NCI-H69 (cell line): ENCODE data around the gene BCKDHA.

Experiments used
- DNase-seq: peaks from one replicate; lab custom pipeline; 2025; lab: John Stamatoyannopoulos, UW

Gene BCKDHA

GRCh38 chr19:41397086-41398049, at the start of gene BCKDHA, which contains the start of gene EXOSC5:
Gene BCKDHA (plus strand): TSS chr19:41397818. CDS start chr19:41397828, 10 bp downstream.
Gene EXOSC5 (minus strand): TSS chr19:41397359. CDS start chr19:41397328, 31 bp downstream.
- DNase-seq, result peak; percentile 100

GRCh38 chr19:41350735-41351338, 46.8 kb upstream of the BCKDHA start:
- DNase-seq, result no peak

GRCh38 chr19:41351339-41352245, 46.0 kb upstream of the BCKDHA start:
- peak; percentile 74 for DNase-seq

- DNase-seq, result no peak
Measured at GRCh38 chr19:41352279-41352608, 45.4 kb upstream of the BCKDHA start.

GRCh38 chr19:41352609-41353465, 44.8 kb upstream of the BCKDHA start:
- peak; percentile 78 for DNase-seq

GRCh38 chr19:41353466-41354342, 43.9 kb upstream of the BCKDHA start, which contains the start of gene TGFB1:
Gene TGFB1 (minus strand): TSS chr19:41353922. CDS start chr19:41353044, 878 bp downstream.
- peak; percentile 78 for DNase-seq

- no peak for DNase-seq
Measured at GRCh38 chr19:41354343-41354953, 43.2 kb upstream of the BCKDHA start.

GRCh38 chr19:41355035-41355434, 42.6 kb upstream of the BCKDHA start:
- DNase-seq, result no peak

- DNase-seq, result no peak
Measured at GRCh38 chr19:41355802-41356201, 41.8 kb upstream of the BCKDHA start.

GRCh38 chr19:41356984-41357739, 40.5 kb upstream of the BCKDHA start:
- no peak for DNase-seq

GRCh38 chr19:41357746-41358145, 39.9 kb upstream of the BCKDHA start:
- no peak for DNase-seq

- DNase-seq, result no peak
Measured at GRCh38 chr19:41359741-41360140, 37.9 kb upstream of the BCKDHA start.

GRCh38 chr19:41362143-41362847, 35.3 kb upstream of the BCKDHA start:
- no peak for DNase-seq

GRCh38 chr19:41363371-41363752, 34.3 kb upstream of the BCKDHA start:
- no peak for DNase-seq

GRCh38 chr19:41363753-41364523, 33.7 kb upstream of the BCKDHA start, which contains the start of gene B9D2:
Gene B9D2 (minus strand): TSS chr19:41364149. CDS start chr19:41363519, 630 bp downstream.
- DNase-seq, result peak; percentile 99

GRCh38 chr19:41364524-41365391, 32.9 kb upstream of the BCKDHA start:
- DNase-seq, result no peak
